Endothelial cell of umbilical vein (primary cell): ENCODE measurements around the gene SLC35F5. TPM values are rescaled to one million over a fixed set of nuclear protein-coding genes. Genes with fewer than 3 reads are reported as not detected.
"Not testable (repeated sequence)": the region's sequence is repeated elsewhere in the genome, so short reads cannot be mapped to it uniquely, and the experiment has no call there.

Experiments used
- BruUV-seq: library from RNA; stranded (reverse); fragments of 400-500 nt; replicated peaks from 2 replicates; lab custom pipeline; 2021; lab: Mats Ljungman, UMichigan
- CTCF ChIA-PET: fragments of 300-600, 350-600 bp; sonication (Branson Sonifier 250); formaldehyde crosslinking; loops from one replicate; lab custom pipeline; 2021; ENCODE audit warnings: antibody characterized with exemption, inconsistent platforms; lab: Charles Lee
- POLR2A ChIA-PET: fragments of 300-600, 350-600 bp; sonication (Branson Sonifier 250); formaldehyde crosslinking; loops from one replicate; lab custom pipeline; 2021; ENCODE audit warnings: antibody characterized with exemption, inconsistent platforms; lab: Charles Lee
- DNase-seq: peaks from one replicate; pipeline ENCODE4 v3.0.0-alpha.2; 2011; ENCODE audit warnings: low read depth, low spot score
- FAIRE-seq: peaks from 2 replicates; lab custom pipeline; 2011; peaks lifted over from hg19 to GRCh38; lab: Jason Lieb, UNC
- H2AFZ ChIP-seq: 2 replicates; pipeline ENCODE4 v1.6.0; 2012; ENCODE audit warnings: low read depth, low read length, control low read depth, inconsistent platforms
- H3K27ac ChIP-seq: 2 replicates; pipeline ENCODE4 v1.5.1; 2011; ENCODE audit warnings: low read depth, mild to moderate bottlenecking, control low read depth, low read length, moderate library complexity; ENCODE audit not compliant: insufficient read depth
- H3K27me3 ChIP-seq, 2 experiments: 2 replicates each; pipeline versions ENCODE4 v1.6.0 to v1.6.1; 2011; ENCODE audit warnings: low read length in 2 of 2, mixed read lengths in 1 of 2; ENCODE audit not compliant: control insufficient read depth in 2 of 2, insufficient read depth in 2 of 2
- H3K36me3 ChIP-seq, 2 experiments: 2 replicates in 1 of 2; 3 replicates in 1 of 2; pipeline ENCODE4 v1.5.1; 2011; ENCODE audit warnings: low read length in 2 of 2, mild to moderate bottlenecking in 1 of 2, moderate library complexity in 1 of 2; ENCODE audit not compliant: control insufficient read depth in 2 of 2, insufficient read depth in 2 of 2; ENCODE audit errors: extremely low read depth in 1 of 2
- H3K4me1 ChIP-seq: 3 replicates; pipeline ENCODE4 v1.5.1; 2011; ENCODE audit warnings: mild to moderate bottlenecking, low read length; ENCODE audit not compliant: control insufficient read depth, insufficient read depth; ENCODE audit errors: extremely low read depth
- H3K4me2 ChIP-seq: 2 replicates; pipeline ENCODE4 v1.6.1; 2011; ENCODE audit warnings: low read length, control low read depth, mixed read lengths; ENCODE audit not compliant: insufficient read depth
- H3K4me3 ChIP-seq, 3 experiments: fragments of 200-600 bp in 1 of 3; sonication (generic), shearing (Covaris generic) in 1 of 3; replicated peaks in 1 of 3; 2 replicates each; pipeline ENCODE4 v1.5.1; 2011 to 2016; ENCODE audit warnings: control low read depth in 3 of 3, low read length in 3 of 3, mild to moderate bottlenecking in 2 of 3, inconsistent platforms in 1 of 3, low read depth in 1 of 3, moderate library complexity in 1 of 3; ENCODE audit not compliant: insufficient read depth in 1 of 3
- H3K79me2 ChIP-seq: 2 replicates; pipeline ENCODE4 v1.6.0; 2012; ENCODE audit warnings: low read length, inconsistent platforms; ENCODE audit not compliant: control insufficient read depth, insufficient read depth
- H3K9ac ChIP-seq: replicated peaks from 2 replicates; pipeline ENCODE3; 2011; ENCODE audit warnings: low read length, control low read depth; ENCODE audit not compliant: insufficient read depth; ENCODE audit errors: extremely low read depth
- H3K9me1 ChIP-seq: replicated peaks from 3 replicates; pipeline ENCODE4 v1.6.0; 2011; ENCODE audit warnings: mild to moderate bottlenecking, low read length; ENCODE audit not compliant: control insufficient read depth, insufficient read depth; ENCODE audit errors: extremely low read depth
- H3K9me3 ChIP-seq: replicated peaks from 2 replicates; pipeline ENCODE4 v1.5.1; 2012; ENCODE audit warnings: low read length, inconsistent platforms; ENCODE audit not compliant: control insufficient read depth, insufficient read depth
- H4K20me1 ChIP-seq: replicated peaks from 2 replicates; pipeline ENCODE3; 2011; ENCODE audit warnings: mild to moderate bottlenecking, low read length; ENCODE audit not compliant: control insufficient read depth, insufficient read depth; ENCODE audit errors: extremely low read depth
- EZH2 ChIP-seq: IDR thresholded peaks from 2 replicates; pipeline ENCODE4 v1.6.1; 2012; ENCODE audit warnings: borderline replicate concordance, low read depth, mild to moderate bottlenecking, moderate library complexity, low read length, inconsistent platforms; ENCODE audit not compliant: severe bottlenecking
- GATA2 ChIP-seq: IDR thresholded peaks from 2 replicates; pipeline ENCODE4 v1.7.0; 2011; ENCODE audit warnings: low read depth, mild to moderate bottlenecking, moderate library complexity, mixed read lengths, low read length; ENCODE audit not compliant: insufficient read length, insufficient read depth
- JUN ChIP-seq: IDR thresholded peaks from 2 replicates; pipeline ENCODE4 v1.6.1; 2011; ENCODE audit warnings: borderline replicate concordance, low read depth; ENCODE audit not compliant: insufficient read length, insufficient read depth
- MAX ChIP-seq: IDR thresholded peaks from 2 replicates; pipeline ENCODE4 v1.6.1; 2011; ENCODE audit not compliant: insufficient read depth, insufficient read length
- MYC ChIP-seq: IDR thresholded peaks from one replicate; pipeline ENCODE4 v1.6.1; 2011; ENCODE audit warnings: mild to moderate bottlenecking, low read depth, low read length
- POLR2A ChIP-seq: IDR thresholded peaks from 2 replicates; pipeline ENCODE4 v1.6.1; 2012; ENCODE audit warnings: low read depth, mild to moderate bottlenecking, control low read depth, low read length
- POLR2AphosphoS5 ChIP-seq: IDR thresholded peaks from 2 replicates; pipeline ENCODE4 v1.6.1; 2012; ENCODE audit warnings: low read depth, mild to moderate bottlenecking, control low read depth, low read length, moderate library complexity; ENCODE audit not compliant: insufficient read depth
- dilution Hi-C: fragments of 300-500 bp; cut with MboI; formaldehyde crosslinking; loops from one replicate; pipeline ENCODE4 v1.15.0; 2019; ENCODE audit warnings: low sequenced_read_pairs; ENCODE audit not compliant: extremely low pct_ligation_motif_present
- intact Hi-C: fragments of 100-400 bp; cut with micrococcal nuclease; formaldehyde crosslinking; loops from one replicate; pipeline ENCODE4 v1.10.0; 2022
- polyA plus RNA-seq, 4 experiments: library from polyadenylated mRNA; depleted of rRNA in 3 of 4; stranded (reverse) in 3 of 4; unstranded in 1 of 4; fragments of >200 nt; gene quantifications; 2 replicates each; pipeline versions ENCODE4 v1.2.1 to v1.2.3, GENCODE V29; 2011 to 2012; ENCODE audit warnings: missing spikeins in 1 of 4
- total RNA-seq: library from RNA; stranded (reverse); gene quantifications from 2 replicates; pipeline ENCODE4 v1.2.3, GENCODE V29; 2021

Gene SLC35F5
- total and polyA plus RNA-seq, 2 donors (not counting 3 experiments of a cell fraction or from before 2014, with no cell fraction given) = 22.4 to 51.1 TPM

GRCh38 chr2:113705982-113706523, 50.4 kb downstream of the SLC35F5 start:
- Histone ChIP-seq H4K20me1 (no peaks in the 10 kb centered on the region), H3K4me1 (no peaks in the 10 kb centered on the region), H3K9me3 (no peaks in the 10 kb centered on the region), H3K4me3 (no peak overlapping the region), H3K27me3 (no peaks in the 10 kb centered on the region), H3K9ac (no peak overlapping the region), H2AFZ (no peak overlapping the region), H3K27ac (no peak overlapping the region), H3K4me2 (no peak overlapping the region), H3K9me1 (no peaks in the 10 kb centered on the region), H3K36me3 (peaks cover 0 to 2% of the 10 kb centered on the region in 2 experiments), H3K79me2 (no peaks in the 10 kb centered on the region)
- FAIRE-seq (no peak), DNase-seq (no peak)
- BruUV-seq = no TSS peak
- dilution Hi-C loops (no loop called here), intact Hi-C loops (no loop called here)
- TF ChIP-seq POLR2AphosphoS5 (no peak), JUN (no peak), MYC (no peak), MAX (no peak), EZH2 (no peak), GATA2 (no peak), POLR2A (no peak)
- ChIA-PET CTCF (interaction anchor here (2.8 kb wide), 1 partner anchor 13 kb away, joined by 9 read pairs; no protein-coding TSS in a partner anchor), POLR2A (no interaction called here)

GRCh38 chr2:113704300-113704993, 52.0 kb downstream of the SLC35F5 start:
- H3K27me3 ChIP-seq, H3K27ac ChIP-seq, H3K36me3 ChIP-seq, intact Hi-C loops, H3K9me3 ChIP-seq, DNase-seq, POLR2A ChIA-PET, H2AFZ ChIP-seq, BruUV-seq, H3K79me2 ChIP-seq, dilution Hi-C loops, H3K4me3 ChIP-seq, CTCF ChIA-PET, H3K4me2 ChIP-seq, H3K4me1 ChIP-seq, H3K9me1 ChIP-seq, FAIRE-seq, H4K20me1 ChIP-seq, H3K9ac ChIP-seq: not testable (repeated sequence)
